ENCODE measurements around the gene PSMG1. TPM values are rescaled to one million over a fixed set of nuclear protein-coding genes. Genes with fewer than 3 reads are reported as not detected.

PSMG1 gene, protein sequence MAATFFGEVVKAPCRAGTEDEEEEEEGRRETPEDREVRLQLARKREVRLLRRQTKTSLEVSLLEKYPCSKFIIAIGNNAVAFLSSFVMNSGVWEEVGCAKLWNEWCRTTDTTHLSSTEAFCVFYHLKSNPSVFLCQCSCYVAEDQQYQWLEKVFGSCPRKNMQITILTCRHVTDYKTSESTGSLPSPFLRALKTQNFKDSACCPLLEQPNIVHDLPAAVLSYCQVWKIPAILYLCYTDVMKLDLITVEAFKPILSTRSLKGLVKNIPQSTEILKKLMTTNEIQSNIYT
- 79.3 to 94.3 TPM (median 90.0 TPM) in 5 replicates for total RNA-seq (2022; extraction: Qiagen RNA extraction; ENCODE audit: low read depth)

GRCh38 chr21:39183272-39184049, at the start of gene PSMG1:
PSMG1 (minus strand) TSS chr21:39183451; CDS start chr21:39183385, 66 bp downstream.

Other genes with a start within 250 kb of the PSMG1 start
- gene BRWD1, start 130.2 kb upstream of the PSMG1 start, total RNA-seq (2022; extraction: Qiagen RNA extraction; ENCODE audit: low read depth): 7.4 to 10.7 TPM (median 9.9 TPM) in 5 replicates
- 164 to 196 TPM (median 172 TPM) in 5 replicates for gene HMGN1, start 165.6 kb upstream of the PSMG1 start, total RNA-seq (2022; extraction: Qiagen RNA extraction; ENCODE audit: low read depth)

Data from A549 treated with CpdA at 1 μM for 4 hours (cell line).